Coronary artery (tissue), 2 donors: ENCODE results near the gene C3orf20.

Experiments used
- DNase-seq: peaks from one replicate; pipeline ENCODE4 v3.0.0-alpha.2; 2017; ENCODE audit warnings: low spot score
- H3K27ac ChIP-seq, 2 donors: fragments of 200-600 bp; sonication (generic); one replicate each; pipeline ENCODE4 v1.5.1; 2016 to 2019
- H3K4me3 ChIP-seq: fragments of 200-600 bp; sonication (generic); 2 replicates; pipeline ENCODE4 v1.5.1; 2016; ENCODE audit warnings: mild to moderate bottlenecking, moderate library complexity
- TF ChIP-seq, protein P1 (sequence below): fragments of 200-600 bp; sonication (generic); IDR thresholded peaks from one replicate; pipeline ENCODE4 v1.5.1; 2019; ENCODE audit warnings: antibody characterized with exemption

The C3orf20 gene

DNA sequence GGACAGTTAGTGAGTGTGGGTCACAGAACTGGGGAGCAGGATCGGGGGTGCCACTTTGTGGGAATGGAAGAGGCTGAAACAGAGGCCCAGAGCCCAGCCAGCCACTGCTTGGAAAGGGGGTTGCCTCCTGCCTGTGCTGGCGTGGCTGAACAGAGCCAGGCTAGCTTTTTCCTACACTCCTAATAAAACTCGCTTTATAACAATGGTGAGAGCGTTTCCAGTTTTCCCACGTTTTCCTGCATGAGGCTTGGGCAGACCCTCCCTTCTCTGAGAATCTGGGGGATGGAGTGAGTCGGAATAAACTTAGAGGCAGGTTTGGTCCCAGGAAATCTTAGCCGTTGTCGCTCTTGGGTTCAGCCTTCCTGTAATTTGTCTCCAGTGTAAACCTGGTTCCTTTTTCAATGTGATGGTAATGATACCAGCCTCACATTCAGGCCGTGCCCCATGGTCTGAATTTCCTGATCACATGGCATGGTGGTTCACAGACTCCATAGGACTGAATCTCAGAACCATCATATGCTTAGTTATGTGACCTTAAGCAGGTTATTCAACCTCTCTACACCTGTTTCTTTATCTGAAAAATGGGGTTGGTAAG lies 137.4 kb downstream of the C3orf20 start:
- H3K4me3 ChIP-seq: peak overlapping the region; percentile 80
- H3K27ac ChIP-seq: peak overlapping the region; percentile 46 to 87
- no peak for DNase-seq
- TF ChIP-seq, protein P1, sequence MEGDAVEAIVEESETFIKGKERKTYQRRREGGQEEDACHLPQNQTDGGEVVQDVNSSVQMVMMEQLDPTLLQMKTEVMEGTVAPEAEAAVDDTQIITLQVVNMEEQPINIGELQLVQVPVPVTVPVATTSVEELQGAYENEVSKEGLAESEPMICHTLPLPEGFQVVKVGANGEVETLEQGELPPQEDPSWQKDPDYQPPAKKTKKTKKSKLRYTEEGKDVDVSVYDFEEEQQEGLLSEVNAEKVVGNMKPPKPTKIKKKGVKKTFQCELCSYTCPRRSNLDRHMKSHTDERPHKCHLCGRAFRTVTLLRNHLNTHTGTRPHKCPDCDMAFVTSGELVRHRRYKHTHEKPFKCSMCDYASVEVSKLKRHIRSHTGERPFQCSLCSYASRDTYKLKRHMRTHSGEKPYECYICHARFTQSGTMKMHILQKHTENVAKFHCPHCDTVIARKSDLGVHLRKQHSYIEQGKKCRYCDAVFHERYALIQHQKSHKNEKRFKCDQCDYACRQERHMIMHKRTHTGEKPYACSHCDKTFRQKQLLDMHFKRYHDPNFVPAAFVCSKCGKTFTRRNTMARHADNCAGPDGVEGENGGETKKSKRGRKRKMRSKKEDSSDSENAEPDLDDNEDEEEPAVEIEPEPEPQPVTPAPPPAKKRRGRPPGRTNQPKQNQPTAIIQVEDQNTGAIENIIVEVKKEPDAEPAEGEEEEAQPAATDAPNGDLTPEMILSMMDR: no peak

DNA sequence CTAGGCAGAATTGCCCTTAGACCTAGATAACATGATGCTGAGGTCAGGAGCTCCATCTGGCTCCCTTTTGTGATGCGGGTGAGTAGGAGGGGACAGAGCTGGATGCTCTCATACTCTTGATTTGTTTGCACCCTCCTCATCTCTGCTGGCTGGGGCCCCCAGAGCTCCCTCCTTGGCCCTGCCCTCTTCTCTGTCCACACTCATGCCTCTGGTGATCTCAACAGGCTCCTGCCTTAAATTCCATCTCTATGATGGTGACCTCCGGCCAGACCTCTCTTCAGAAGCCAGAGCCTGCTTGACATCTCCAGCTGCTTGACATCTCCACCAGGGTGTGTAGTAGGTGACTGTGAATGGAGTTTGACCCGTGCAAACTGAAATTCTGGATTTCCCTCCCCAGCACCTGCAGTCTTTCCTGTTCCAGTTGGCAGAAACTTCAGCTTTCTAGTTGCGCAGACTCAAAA lies 139.5 kb downstream of the C3orf20 start:
- no peak overlapping the region for H3K27ac ChIP-seq
- TF ChIP-seq, protein P1: no peak
- no peak overlapping the region for H3K4me3 ChIP-seq
- no peak for DNase-seq

DNA sequence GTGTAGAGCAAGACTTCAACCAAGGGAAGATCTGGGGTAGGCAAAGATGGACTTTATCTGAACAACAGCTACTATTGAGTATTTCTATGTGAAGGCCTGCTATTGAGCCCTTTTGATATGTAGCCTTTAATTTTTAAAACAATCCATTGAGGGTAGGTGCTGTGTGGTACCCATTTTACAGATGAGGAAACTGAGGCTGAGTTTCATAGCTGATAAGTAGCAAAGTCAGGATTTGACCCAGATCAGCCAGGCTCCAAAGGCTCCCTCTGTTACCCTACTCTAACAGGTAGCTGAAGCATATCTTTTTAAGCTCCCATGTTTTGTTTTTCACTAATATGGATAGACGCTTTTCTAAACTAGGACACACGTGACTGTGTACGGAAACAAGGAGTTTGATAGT lies 141.4 kb downstream of the C3orf20 start:
- DNase-seq: no peak
- no peak overlapping the region for H3K27ac ChIP-seq
- TF ChIP-seq, protein P1: no peak

GRCh38 chr3:14818804-14819500 lies 144.0 kb downstream of the C3orf20 start, which contains the start of gene FGD5:
TSS of gene FGD5 (plus strand) at chr3:14818962. CDS start at chr3:14819072, 110 bp downstream.
- TF ChIP-seq, protein P1: no peak
- H3K27ac ChIP-seq: no peak within 1 kb of the TSS
- no peak within 1 kb of the TSS for H3K4me3 ChIP-seq
- no peak for DNase-seq

More for the DNA sequence above, 141.4 kb downstream of the C3orf20 start:
- H3K4me3 ChIP-seq: no peak overlapping the region

DNA sequence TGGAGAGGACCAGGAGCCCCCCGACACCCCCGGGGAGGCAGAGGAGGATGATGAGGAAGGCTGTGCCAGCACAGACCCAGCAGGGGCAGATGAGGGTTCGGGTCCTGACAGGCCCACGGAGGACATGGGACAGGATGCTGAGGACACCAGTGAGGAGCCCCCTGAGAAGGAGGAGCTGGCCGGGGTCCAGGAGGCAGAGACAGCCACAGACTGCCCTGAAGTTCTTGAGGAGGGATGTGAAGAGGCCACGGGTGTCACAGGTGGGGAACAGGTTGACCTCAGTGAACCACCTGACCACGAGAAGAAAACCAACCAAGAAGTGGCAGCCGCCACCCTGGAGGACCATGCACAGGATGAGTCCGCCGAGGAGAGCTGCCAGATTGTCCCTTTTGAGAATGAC lies 144.7 kb downstream of the C3orf20 start:
- Histone ChIP-seq H3K4me3 (no peak overlapping the region), H3K27ac (no peak overlapping the region)
- TF ChIP-seq, protein P1: no peak
- no peak for DNase-seq

DNA sequence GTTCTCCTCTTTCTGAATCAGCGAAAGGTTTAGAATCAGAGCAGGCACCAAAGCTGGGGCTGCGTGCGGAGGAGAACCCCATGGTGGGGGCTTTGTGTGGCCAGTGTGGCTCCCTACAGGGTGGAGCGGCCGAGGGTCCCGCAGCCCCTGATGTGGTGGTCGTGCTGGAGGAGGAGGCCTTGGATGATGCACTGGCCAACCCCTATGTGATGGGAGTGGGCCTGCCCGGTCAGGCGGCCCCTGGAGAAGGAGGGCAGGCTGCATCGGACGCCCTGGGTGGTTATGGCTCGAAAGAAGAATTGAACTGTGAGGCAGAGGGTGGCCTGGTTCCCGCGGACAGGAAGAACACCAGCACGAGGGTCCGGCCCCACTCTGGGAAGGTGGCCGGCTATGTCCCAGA lies 145.2 kb downstream of the C3orf20 start:
- no peak for DNase-seq
- TF ChIP-seq, protein P1: no peak
- no peak overlapping the region for H3K27ac ChIP-seq

DNA sequence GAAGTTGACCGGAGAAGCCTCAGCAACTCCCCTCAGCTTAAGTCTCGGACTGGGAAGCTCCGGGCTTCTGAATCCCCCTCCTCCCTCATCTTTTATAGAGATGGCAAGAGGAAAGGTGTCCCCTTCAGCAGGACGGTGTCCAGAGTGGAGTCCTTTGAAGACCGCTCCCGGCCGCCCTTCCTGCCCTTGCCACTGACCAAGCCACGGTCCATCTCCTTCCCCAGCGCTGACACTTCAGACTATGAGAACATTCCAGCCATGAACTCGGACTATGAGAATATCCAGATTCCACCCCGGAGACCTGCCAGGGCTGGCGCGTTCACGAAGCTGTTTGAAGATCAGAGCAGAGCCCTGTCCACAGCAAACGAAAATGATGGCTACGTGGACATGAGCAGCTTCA lies 146.2 kb downstream of the C3orf20 start:
- TF ChIP-seq, protein P1: no peak
- Histone ChIP-seq H3K4me3 (no peak overlapping the region), H3K27ac (no peak overlapping the region)
- DNase-seq: no peak

More for the DNA sequence above, 145.2 kb downstream of the C3orf20 start:
- no peak overlapping the region for H3K4me3 ChIP-seq
